IMR-90 (cell line): ENCODE measurements around the gene RHBDD1.

Experiments used
- MXI1 ChIP-seq: IDR thresholded peaks from 2 replicates; pipeline ENCODE4 v1.6.1; 2012; ENCODE audit warnings: low read depth, mild to moderate bottlenecking, low read length, moderate library complexity, borderline replicate concordance
- POLR2A ChIP-seq: IDR thresholded peaks from 2 replicates; pipeline ENCODE4 v1.6.1; 2012; ENCODE audit warnings: mild to moderate bottlenecking, low read depth, low read length
- RCOR1 ChIP-seq: IDR thresholded peaks from 2 replicates; pipeline ENCODE4 v1.6.1; 2012; ENCODE audit warnings: mild to moderate bottlenecking, low read length, improper control_type of control experiment; ENCODE audit not compliant: insufficient replicate concordance
- RFX5 ChIP-seq: IDR thresholded peaks from 2 replicates; pipeline ENCODE4 v1.8.0; 2012; ENCODE audit warnings: low read depth, mild to moderate bottlenecking, low read length, moderate library complexity
- TF ChIP-seq, protein P1 (sequence below): conservative IDR thresholded peaks from 2 replicates; pipeline ENCODE4 v1.5.1; 2012; ENCODE audit warnings: mild to moderate bottlenecking, low read depth, low read length, improper control_type of control experiment
- TF ChIP-seq, protein P2 (sequence below): fragments of 150-350 bp; IDR thresholded peaks from 2 replicates; pipeline ENCODE4 v1.6.1; 2017; ENCODE audit warnings: mild to moderate bottlenecking, antibody characterized with exemption, low read length, low read depth

DNA sequence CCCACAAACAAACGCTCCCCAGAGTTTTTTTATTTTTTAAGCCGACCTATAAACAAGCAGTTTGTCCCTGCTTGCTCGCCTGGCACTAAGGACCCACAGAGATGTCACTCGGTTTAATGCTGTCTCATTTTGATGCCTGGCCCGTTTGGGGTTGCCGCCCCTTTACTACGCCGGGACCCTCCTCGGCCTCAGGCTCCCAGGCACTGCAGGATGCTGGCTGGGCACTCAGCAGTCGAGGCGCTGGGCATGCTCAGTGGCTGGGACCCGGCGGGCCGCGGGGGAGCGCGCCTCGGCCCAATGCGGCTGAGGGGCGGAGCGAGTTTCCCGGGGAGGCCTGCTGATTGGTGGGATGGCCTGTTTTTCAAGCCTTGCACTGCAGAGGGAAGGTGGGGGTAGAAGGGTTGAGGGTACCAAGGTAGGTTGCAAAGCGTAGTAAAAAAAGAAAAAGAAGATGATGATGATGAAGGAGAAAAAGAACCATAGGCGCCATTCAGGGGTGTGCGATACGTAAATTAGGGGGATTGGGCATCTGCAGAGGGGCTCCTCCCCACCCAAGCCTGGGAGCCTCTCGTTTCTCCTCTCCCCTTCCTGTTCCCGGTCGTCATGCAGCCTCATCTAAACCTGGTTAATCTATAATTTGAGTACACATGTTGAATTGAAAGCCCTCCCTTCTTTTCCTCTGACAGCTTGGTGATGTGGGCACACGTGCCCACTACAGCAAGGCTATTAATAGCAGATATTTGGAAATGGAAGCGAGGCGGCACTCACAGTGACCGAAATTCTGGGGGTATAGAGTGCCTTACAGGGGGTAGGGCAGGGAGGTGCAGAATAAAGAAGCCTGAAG, 34.7 kb upstream of the RHBDD1 start:
- TF ChIP-seq, protein P1, sequence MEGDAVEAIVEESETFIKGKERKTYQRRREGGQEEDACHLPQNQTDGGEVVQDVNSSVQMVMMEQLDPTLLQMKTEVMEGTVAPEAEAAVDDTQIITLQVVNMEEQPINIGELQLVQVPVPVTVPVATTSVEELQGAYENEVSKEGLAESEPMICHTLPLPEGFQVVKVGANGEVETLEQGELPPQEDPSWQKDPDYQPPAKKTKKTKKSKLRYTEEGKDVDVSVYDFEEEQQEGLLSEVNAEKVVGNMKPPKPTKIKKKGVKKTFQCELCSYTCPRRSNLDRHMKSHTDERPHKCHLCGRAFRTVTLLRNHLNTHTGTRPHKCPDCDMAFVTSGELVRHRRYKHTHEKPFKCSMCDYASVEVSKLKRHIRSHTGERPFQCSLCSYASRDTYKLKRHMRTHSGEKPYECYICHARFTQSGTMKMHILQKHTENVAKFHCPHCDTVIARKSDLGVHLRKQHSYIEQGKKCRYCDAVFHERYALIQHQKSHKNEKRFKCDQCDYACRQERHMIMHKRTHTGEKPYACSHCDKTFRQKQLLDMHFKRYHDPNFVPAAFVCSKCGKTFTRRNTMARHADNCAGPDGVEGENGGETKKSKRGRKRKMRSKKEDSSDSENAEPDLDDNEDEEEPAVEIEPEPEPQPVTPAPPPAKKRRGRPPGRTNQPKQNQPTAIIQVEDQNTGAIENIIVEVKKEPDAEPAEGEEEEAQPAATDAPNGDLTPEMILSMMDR: no peak
- TF ChIP-seq MXI1 (0 out of 2 replicates have a peak, but pooled peaks have one; percentile 18), POLR2A (no peak; the same call in 1 of the 2 replicates), RFX5 (no peak), RCOR1 (no peak)
- TF ChIP-seq, protein P2, sequence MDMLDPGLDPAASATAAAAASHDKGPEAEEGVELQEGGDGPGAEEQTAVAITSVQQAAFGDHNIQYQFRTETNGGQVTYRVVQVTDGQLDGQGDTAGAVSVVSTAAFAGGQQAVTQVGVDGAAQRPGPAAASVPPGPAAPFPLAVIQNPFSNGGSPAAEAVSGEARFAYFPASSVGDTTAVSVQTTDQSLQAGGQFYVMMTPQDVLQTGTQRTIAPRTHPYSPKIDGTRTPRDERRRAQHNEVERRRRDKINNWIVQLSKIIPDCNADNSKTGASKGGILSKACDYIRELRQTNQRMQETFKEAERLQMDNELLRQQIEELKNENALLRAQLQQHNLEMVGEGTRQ: no peak
